ENCODE results near the gene CLDN7.
A peak's percentile ranks its signal among the peaks of the same experiment; 100 is the strongest.

Gene CLDN7

DNA sequence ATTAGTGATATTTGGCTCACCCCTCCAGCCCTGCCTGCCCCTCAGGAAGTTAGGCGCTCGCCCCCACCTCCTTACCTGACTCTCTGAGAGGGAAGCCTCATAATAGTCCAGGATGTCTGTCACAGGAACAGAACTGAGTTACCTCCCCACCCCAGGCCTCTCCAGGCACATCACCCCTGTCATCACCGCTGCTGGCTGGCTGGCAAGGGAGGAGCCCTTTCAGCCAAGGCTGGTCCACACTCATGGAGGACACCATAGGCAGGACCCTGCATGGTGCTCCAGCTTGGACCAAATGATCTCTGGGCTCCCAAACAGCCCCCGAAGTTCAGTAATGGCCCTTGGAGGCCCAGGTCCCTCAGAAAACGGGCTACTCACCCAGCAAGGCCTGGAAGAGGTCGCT lies 44.1 kb downstream of the CLDN7 start:
- no peak for DNase-seq

DNA sequence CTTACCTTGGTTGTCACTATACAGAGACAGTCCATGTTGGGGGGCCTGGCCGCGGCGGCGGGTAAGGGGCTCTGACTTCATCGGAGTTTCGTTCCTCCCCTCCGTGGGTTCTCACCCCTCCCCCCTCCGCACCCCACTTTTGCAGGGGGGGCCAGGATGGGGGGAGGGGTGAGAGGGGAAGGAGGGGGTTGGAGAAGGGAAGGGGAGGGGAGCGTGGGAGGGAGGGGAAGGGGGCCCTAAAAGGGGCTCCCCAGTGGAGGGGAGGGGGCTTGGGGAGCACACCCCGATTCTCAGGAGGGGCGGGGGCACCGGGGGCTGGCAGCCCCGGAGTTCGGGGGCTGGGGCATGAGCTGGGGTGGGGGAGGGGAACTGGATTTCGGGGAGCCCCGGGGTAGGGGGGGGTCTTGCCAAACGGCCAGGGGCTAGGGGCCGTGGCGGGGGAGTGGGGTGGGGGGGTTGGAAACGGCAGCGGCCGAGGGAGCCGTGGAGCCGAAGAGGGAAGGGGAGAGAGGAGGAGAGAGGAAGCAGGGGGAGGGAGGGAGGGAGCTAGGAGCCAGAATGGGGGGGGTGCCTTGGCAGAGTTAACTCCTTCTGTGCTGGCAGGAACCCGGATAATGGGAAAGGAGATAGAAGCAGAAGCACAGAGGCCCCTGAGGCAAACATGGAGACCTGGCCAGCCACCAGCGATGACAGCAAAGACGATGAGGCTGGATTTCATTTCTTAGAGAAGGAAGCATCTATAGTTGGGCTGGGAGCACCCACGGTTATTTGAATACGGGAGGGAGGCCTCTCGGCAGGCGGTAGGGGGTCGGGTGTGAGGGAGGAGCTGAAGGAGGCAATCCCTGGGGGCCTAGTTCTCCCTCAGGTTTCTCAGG lies 44.9 kb downstream of the CLDN7 start:
- DNase-seq, result no peak

DNA sequence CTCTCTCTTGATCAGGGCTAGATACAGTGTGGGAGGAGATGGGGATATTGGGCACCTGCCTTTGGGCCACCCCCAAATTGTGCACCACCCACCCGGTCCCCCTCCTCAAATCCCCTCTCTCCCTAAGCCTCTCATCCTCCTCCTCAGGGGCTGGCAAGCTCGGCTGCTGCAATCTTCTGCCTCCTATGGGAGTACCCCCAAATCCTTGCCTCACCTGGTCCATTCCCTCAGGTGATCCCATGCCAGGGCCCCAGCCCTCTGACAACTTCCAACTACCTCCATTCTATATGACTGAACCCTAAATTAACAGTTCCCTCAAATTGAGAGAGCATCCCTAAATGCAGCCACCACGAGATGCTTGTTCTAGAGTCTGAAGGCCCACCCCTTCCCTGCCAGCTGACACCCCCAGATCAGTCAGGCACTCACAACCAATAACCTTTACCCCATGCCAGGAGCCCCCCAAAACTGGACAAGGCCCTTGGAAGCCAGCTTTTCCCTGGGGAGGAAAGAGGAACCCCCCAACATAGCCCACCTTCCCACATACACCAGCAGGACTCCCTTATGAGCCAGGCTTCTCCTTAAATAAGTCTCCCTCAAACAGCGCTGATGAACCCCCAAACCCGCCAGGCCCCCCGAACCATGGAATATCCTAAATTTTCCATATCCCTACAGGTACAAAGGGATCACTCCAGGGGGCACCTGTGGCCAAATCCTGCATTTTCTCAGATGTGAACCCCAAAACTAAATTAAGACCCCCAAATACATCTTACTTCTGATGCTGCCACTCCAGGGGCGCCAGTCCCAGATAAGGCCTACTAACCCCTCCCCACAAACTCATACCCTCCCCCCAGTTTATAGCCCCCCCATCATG lies 45.8 kb downstream of the CLDN7 start:
- no peak for DNase-seq

DNA sequence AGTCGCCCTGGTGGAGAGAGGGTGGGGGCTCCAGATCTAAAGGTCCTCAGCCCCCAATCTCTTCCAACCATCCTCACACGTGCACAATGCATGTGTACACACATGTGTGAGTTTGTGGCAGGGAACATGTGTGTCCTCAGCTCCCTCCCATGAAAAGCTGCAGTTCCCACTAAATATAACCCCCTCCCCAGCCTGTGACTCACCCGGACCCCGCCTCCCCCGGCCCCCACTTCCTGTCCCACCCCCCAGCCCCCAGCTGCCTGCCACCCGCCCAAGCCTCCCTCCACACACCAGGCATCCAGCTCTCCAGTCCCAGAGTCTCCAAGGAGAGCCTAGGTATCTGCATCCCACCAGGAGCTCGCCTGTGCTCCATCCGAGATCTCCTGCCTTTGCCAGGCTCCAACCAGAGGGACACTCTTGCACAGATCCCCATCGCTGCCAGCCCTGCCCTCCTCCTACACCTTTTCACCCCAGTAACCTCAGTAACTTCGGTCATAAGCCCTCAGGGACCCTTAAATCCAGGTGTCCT lies 46.6 kb downstream of the CLDN7 start:
- DNase-seq, result no peak

DNA sequence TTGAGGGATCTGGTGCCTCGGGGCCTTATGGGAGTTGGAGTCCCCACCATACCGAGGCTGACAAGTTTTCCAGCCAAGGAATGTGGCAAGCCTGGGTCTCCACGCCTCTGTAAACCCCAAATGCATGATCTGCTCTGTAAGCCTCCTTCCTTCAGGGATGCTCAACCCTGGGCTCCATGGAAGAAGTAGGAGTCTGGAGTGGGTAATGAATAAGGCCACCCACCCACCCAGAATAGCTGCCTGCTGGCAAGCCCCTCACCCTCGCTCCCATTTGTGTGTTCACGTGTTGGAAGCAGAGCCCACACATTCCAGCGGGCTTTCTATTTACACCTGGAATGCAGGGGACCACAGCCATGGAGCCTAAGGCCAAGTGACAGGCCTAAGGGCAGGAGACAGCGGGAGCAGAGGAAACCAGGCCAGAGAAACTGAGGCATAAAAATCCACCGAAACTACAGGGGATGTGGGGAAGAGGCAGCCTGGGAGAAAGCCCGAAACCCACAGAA lies 47.1 kb downstream of the CLDN7 start:
- no peak for DNase-seq

DNA sequence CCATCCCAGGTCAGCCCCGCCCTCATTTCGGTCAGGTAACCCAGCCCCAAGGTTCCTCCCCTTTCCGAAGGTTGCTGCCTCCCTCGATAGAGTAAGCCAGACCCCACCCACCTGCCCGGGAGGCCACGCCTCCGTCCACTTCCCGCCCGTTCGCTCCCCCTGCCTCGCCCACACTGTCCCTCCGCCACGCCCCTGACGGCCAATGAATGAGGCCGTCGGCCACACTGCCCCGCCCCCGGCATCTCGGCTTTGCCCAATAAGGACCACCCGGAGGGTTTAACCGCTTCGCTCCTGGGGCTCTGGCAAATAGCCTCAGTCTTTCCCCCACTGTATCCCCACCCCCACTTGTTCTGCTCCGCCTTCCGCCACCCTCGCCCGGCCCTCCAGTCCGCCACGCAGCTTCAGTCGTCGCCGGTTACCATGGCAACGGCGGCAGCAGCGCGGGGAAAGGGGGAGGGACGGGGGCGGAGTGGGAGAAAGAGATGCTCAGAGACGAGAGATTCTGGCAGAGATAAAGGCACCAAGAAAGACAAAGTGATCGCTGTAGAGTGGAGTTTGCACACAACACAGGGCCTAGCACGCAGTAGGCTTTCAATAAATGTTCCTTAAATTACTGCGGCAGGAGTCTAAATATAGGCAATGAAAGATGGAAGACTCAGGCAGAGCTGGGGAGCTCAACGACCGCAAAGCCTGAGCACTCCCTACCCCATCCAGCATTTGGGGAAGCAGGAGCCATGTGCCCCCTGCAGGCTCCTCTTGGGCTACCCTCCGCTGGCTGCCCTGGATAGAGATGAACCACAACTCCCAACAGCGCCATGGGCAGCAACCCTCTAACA lies 47.8 kb downstream of the CLDN7 start:
- DNase-seq, result peak; percentile 96

DNA sequence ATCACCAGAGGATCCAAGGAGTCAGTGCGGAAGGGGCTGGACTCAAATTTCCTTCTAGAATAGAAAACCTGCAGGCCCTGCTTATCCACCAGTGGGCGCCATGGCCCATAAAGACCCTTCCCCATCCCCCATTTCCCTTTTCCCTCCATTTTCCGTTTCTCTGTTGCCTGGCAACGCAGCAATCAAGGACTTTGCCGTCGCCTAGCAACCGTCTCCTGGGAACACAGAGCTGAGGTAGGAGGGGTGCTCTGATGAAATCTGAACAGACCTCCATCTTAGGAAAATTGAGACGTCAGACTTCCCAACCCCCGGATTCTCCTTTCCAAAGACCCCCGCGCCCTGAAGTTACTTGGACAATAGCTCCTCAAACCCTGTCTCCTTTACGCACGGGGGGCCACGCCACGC lies 48.4 kb downstream of the CLDN7 start:
- peak; percentile 92 for DNase-seq

DNA sequence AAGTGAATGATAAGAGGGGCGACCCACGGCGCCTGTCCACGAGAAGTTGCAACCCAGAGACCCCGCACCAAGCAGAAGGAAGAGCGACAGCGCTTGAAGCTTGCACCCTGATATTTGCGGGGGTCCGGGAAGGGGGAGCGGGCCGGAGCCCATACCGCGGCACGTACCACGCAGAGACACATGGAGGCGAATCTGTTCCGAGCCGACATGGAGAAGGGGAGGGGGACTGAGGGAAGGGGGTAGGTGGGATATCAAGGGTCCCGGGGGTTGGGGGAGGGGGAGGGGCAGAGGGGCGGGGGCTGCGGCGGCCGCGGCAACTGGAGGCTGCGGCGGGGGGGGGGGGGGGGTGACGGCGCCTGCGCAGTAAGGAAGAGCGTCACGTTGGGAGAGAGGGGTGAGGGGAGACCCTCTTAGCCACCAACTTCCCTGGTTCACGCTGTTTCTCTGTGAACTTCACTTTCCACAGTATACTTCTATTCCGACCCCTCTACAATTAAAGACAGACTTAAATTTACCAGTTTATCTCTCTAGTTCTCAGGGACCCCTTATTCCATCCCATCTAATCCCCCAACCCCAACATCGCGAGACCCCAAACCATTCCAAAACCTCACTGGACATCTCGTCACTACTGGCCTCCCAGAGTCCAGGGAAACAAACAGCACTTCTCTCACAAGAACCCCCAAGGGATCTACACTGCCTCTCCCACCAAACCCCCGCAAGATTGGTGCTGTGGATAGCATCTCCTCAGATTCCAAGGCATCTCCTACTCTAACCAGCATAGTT lies 50.6 kb downstream of the CLDN7 start:
- no peak for DNase-seq

Data from NCI-H1092 (cell line).